Measurements from ENCODE around the gene CECR2.
A peak's percentile ranks its signal among the peaks of the same experiment; 100 is the strongest.
"Not testable (repeated sequence)": the region's sequence is repeated elsewhere in the genome, so short reads cannot be mapped to it uniquely, and the experiment has no call there.

The CECR2 gene

GRCh38 chr22:17513612-17514011 is 144.4 kb downstream of the CECR2 start:
- no peak for DNase-seq (ENCODE audit: low read depth)

GRCh38 chr22:17514084-17514483 is 144.8 kb downstream of the CECR2 start:
- DNase-seq (ENCODE audit: low read depth), result no peak

GRCh38 chr22:17518406-17518805 is 149.1 kb downstream of the CECR2 start:
- no peak for DNase-seq (ENCODE audit: low read depth)

- not testable (repeated sequence) for DNase-seq (ENCODE audit: low read depth)
Observed at GRCh38 chr22:17521971-17522370, 152.7 kb downstream of the CECR2 start.

GRCh38 chr22:17523925-17524324 is 154.7 kb downstream of the CECR2 start:
- DNase-seq (ENCODE audit: low read depth), result no peak

- no peak for DNase-seq (ENCODE audit: low read depth)
Observed at GRCh38 chr22:17536269-17536668, 167.0 kb downstream of the CECR2 start.

- DNase-seq (ENCODE audit: low read depth), result no peak
Observed at GRCh38 chr22:17537155-17537554, 167.9 kb downstream of the CECR2 start.

GRCh38 chr22:17540481-17540880 is 171.2 kb downstream of the CECR2 start:
- DNase-seq (ENCODE audit: low read depth), result no peak

GRCh38 chr22:17541476-17541875 is 172.2 kb downstream of the CECR2 start:
- DNase-seq (ENCODE audit: low read depth), result no peak

GRCh38 chr22:17542452-17542851 is 173.2 kb downstream of the CECR2 start:
- no peak for DNase-seq (ENCODE audit: low read depth)

GRCh38 chr22:17548010-17548755 is 178.9 kb downstream of the CECR2 start:
- DNase-seq (ENCODE audit: low read depth), result no peak

GRCh38 chr22:17548756-17549035 is 179.4 kb downstream of the CECR2 start:
- no peak for DNase-seq (ENCODE audit: low read depth)

- DNase-seq (ENCODE audit: low read depth), result no peak
Observed at GRCh38 chr22:17549183-17549582, 179.9 kb downstream of the CECR2 start.

- DNase-seq (ENCODE audit: low read depth), result no peak
Observed at GRCh38 chr22:17549655-17550054, 180.4 kb downstream of the CECR2 start.

GRCh38 chr22:17552737-17553136 is 183.5 kb downstream of the CECR2 start:
- DNase-seq (ENCODE audit: low read depth), result no peak

GRCh38 chr22:17554814-17555213 is 185.6 kb downstream of the CECR2 start:
- DNase-seq (ENCODE audit: low read depth), result no peak

- no peak for DNase-seq (ENCODE audit: low read depth)
Observed at GRCh38 chr22:17559188-17559587, 189.9 kb downstream of the CECR2 start.

- no peak for DNase-seq (ENCODE audit: low read depth)
Observed at GRCh38 chr22:17562906-17563870, 193.9 kb downstream of the CECR2 start, which contains the start of gene SLC25A18. SLC25A18 (plus strand) TSS chr22:17563498; CDS start chr22:17579945, 16,447 bp downstream.

- peak; percentile 55 for DNase-seq (ENCODE audit: low read depth)
Observed at GRCh38 chr22:17563936-17564391, 194.7 kb downstream of the CECR2 start.

GRCh38 chr22:17566016-17566687 is 196.9 kb downstream of the CECR2 start:
- not testable (repeated sequence) for DNase-seq (ENCODE audit: low read depth)

GRCh38 chr22:17566776-17567175 is 197.5 kb downstream of the CECR2 start:
- no peak for DNase-seq (ENCODE audit: low read depth)

- no peak for DNase-seq (ENCODE audit: low read depth)
Observed at GRCh38 chr22:17569971-17570511, 200.8 kb downstream of the CECR2 start.

Measured in GM04504 (cell line).